ENCODE measurements around the gene KRT80.

- TF ChIP-seq PATZ1 (CRISPR knock-in tag; IDR thresholded peaks at IDR 0.05) (no peak), HNF4A (CRISPR knock-in tag; IDR thresholded peaks at IDR 0.05) (no peak), CTCF (CRISPR knock-in tag; IDR thresholded peaks at IDR 0.05) (no peak), YY1 (IDR thresholded peaks at IDR 0.05; ENCODE audit: insufficient read depth, insufficient replicate concordance, low read depth, low read length) (no peak), POLR2A (IDR thresholded peaks at IDR 0.05; ENCODE audit: insufficient read depth in 1 of 2, low read depth in 2 of 2, low read length in 2 of 2) (no peak)
These were observed 19.3 kb upstream of the KRT80 start for GRCh38 chr12:52210925-52211650.
